HG03521 (cell line): ENCODE data around the gene DUSP11.
A peak's percentile ranks its signal among the peaks of the same experiment; 100 is the strongest.
"Not testable (repeated sequence)": the region's sequence is repeated elsewhere in the genome, so short reads cannot be mapped to it uniquely, and the experiment has no call there.

Experiments
- ATAC-seq: cut with Tn5 transposase; IDR thresholded peaks from one replicate; pipeline ENCODE4 v1.9.1; 2021; ENCODE audit warnings: mild to moderate bottlenecking, moderate library complexity; ENCODE audit not compliant: unreplicated experiment

The DUSP11 gene

DNA sequence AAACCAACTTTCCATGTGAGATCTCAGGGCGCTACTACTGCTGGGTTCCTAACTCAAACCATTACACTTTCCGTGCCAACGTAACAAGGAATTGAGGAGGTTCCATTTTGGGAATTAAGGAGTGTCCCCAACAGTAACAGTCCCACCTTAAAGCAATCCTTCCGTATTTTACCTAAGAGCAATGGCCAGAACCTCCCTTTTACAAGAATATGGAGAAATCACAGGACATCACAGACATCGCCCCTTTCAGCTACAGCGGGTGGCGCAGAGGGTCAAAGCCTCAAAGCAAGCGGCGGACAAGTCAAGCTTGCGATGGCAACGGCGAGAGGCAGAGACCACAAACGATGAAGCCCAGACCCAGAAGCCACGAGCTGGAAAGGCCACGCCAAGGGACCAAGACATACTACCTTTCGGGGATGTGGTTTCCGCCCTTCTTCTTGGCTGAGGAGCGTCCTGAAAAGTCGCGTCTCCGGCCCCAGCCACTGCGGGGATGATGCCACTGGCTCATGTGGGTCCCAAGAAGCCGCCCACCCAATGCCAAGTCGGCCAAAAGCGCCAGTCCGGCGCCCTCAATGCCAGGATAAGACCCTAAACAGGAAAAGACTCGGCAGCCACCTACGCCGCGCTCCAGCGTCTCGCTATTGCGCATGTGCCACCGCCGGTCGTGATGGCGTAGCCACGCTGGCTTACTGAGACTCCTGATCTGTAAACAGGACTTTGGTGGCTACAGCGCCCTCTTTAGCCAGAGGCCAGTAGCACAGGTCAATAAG, at the start of gene DUSP11:
Gene DUSP11, minus strand, starts transcription at position 637 of the 770 bp plus-strand sequence. Its CDS starts 129 bp downstream, at position 508.
- peak; percentile 99 for ATAC-seq

GRCh38 chr2:73828818-73829570, 49.1 kb upstream of the DUSP11 start, which contains the start of gene STAMBP:
STAMBP (plus strand) TSS chr2:73828961; CDS start chr2:73830857, 1,896 bp downstream.
- peak; percentile 76 for ATAC-seq

DNA sequence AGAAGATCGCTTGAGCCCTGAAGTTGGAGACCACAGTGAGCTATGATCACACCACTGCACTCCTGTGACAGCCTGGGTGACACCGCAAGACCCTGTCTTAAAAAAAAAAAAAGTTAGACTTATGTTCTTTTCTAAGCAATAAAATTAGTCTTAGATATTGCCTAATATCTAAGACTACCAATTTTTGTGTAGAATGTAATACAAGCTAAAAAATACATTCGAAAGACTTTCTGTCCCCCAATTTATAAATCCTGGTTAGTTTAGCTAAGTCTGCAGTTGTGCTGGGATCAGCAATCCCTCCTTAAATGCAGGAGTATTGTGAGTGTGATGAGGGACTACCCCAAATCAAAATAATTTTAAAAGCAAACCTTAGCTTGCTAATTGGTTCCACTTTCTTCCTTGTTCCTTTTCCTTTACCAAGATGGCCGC, 48.5 kb upstream of the DUSP11 start:
- no peak for ATAC-seq

- no peak for ATAC-seq
Measured at GRCh38 chr2:73827660-73828388, 47.9 kb upstream of the DUSP11 start.

GRCh38 chr2:73827018-73827417, 47.1 kb upstream of the DUSP11 start:
- no peak for ATAC-seq

DNA sequence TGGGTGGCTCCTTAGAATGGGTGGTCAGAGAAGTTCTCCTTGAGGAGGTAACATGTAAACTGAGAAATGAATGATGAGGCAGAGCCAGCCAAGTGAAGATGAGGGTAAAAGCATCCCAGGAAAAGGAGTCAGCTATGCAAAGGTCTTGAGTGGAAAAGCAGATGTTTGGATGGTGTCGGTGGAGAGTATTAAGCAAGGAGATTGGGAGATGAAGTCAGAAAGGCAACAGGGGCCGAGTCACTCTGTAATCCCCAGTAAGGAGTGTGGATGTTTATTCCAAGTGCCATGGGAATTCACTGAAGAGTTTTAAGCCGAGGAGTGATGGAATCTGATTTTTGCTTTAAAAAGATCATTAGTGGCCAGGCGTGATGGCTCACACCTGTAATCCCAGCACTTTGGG, 45.5 kb upstream of the DUSP11 start:
- no peak for ATAC-seq

DNA sequence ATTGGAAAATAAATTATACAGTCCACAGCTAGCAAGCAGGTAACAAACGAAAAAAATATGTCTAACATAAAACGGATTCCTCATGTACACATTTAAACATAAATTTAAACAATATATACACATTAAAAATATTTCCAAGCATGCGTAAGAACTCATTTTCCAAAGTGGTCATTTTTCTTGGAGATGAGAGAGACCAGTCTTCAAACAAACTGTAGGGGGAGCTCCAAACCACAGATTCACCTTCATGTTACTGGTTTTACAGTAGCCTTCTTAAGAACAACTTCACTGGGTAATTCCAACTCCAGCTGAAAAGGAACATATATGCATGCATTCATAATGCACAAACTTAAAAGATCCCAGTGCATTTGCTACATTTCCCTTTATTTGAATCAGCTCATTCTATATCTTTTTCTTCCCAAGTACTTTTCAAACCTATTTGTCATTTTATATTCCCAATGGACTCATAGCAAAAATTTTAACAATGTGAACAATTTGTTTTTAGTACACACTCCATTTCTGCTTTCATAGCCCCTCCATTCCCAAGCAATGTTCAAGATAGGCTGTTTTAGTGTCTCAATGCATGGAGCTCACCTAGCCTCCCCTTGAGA, 44.1 kb upstream of the DUSP11 start:
- ATAC-seq, result no peak

DNA sequence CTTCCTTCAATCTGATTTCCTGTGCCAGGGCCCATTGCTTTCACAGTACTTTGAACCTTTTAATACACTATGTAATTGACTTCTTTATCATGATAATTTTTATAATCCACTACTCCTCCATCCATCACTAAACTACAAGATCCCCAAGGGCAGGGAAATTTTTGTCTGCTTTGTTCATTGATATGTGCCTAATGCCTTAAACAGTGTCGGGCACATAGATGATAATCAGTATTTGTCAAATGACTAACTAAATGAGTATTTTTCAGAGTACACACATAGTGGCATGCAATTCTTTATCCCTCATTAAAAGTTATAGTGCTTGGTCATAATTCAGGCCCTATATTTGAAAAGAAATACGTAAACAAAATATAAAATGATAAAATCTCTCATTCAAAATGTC, 43.5 kb upstream of the DUSP11 start:
- no peak for ATAC-seq

GRCh38 chr2:73822991-73823390, 43.1 kb upstream of the DUSP11 start:
- ATAC-seq, result no peak

DNA sequence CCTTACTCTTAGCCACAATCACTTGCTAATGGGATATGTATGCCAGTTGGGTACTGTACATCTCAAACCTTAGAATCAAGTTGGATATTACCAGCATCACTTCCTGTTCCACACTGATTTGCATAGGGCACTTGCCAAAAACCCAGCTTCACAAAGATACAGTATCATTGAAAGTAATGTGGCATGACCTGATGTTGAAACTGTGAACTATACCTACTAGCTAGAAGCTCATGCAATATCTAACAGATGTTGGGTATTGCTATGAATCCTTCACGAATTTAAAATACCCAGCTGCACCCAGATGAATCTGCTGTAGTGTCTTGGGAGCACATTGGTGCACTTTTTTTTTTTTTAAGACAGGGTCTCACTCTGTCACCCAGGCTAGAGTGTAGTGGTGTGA, 42.4 kb upstream of the DUSP11 start:
- ATAC-seq, result no peak

DNA sequence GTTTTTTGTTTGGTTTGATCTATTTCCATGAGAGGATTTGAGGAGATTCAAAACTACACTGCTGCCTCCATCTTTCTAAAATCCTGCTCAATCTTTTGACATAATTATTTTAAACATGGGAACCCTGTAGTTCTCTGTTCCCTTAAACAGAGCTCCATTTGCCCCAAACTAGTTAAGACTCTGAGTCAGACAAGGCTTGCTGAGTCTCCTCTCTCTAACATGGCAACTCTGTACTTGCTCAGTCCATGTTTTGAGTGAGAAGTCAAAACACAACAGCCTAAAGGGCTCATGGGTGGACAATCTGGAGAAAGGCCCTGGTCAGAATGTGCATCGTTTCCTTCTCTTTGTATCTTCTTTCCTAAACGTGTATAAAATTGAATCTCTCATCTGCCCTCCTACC, 41.8 kb upstream of the DUSP11 start:
- ATAC-seq, result no peak

GRCh38 chr2:73821227-73821626, 41.3 kb upstream of the DUSP11 start:
- peak; percentile 67 for ATAC-seq

GRCh38 chr2:73818296-73818695, 38.4 kb upstream of the DUSP11 start:
- no peak for ATAC-seq

- no peak for ATAC-seq
Measured at GRCh38 chr2:73812635-73813034, 32.7 kb upstream of the DUSP11 start.

GRCh38 chr2:73811878-73812277, 32.0 kb upstream of the DUSP11 start:
- ATAC-seq, result no peak

GRCh38 chr2:73783883-73784282, 4.0 kb upstream of the DUSP11 start, which contains the start of gene C2orf78:
C2orf78 (plus strand) TSS chr2:73784183; CDS start chr2:73784310, 127 bp downstream.
- ATAC-seq, result not testable (repeated sequence)

DNA sequence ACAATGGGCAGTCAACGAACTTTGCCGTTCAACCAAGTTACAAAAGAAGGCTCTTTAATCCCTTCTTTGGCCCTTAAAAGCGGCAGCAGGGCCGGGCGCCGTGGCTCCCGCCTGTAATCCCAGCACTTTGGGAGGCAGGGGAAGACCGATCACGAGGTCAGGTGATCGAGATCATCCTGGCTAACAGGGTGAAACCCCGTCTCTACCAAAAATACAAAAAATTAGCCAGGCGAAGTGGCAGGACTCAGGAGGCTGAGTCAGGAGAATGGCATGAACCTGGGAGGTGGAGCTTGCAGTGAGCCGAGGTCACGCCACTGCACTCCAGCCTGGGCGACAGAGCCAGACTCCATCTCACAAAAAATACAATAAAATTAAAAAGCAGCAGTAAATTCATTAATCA, 3.5 kb upstream of the DUSP11 start:
- ATAC-seq, result not testable (repeated sequence)

DNA sequence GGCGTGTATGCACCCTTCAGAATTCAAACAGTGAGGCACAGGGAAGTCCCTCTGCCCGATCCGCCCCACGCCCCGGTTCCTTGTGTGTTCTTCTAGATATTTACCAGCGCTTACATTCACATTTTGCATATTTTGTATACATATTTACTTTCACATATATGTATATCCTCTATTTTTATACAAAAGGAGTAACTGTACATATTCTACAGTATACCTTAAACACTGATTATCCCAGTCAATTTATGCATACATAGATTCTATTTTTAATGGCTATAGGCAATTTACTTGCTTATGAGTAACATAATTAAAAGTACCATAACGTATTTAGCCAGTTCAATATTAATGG, 307 bp upstream of the DUSP11 start:
- no peak for ATAC-seq

GRCh38 chr2:73778867-73779466, 936 bp downstream of the DUSP11 start:
- not testable (repeated sequence) for ATAC-seq

DNA sequence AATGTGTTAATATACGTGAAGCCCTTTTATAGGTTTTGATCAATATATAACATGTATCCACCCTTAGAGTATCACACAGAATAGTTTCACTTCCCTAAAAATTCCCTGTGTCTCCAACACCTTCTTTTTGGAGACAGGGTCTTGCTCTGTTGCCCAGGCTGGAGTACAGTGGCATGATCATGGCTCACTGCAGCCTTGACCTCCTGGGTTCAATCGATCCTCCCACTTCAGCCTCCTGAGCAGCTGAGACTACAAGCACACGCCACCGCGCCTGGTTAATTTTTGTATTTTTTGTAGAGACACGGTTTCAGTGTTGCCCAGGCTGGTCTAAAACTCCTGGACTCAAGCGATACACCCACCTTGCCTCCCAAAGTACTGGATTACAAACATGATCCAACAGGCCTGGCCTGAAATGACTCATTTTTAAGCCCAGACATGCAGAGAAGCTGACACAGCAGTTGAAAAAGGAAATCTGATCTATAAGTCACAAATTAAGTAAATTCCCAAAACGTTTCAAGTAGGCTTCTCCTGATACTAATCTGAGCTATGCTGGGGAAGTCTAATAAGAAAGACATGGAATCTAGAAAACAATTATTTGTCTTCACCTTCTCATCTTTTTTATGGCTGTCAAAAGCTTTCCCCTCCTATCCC, 2.9 kb downstream of the DUSP11 start:
- no peak for ATAC-seq
